Fibroblast of lung (primary cell): Measurements from ENCODE around the gene MLC1. TPM values are rescaled to one million over a fixed set of nuclear protein-coding genes. Genes with fewer than 3 reads are reported as not detected.

ENCODE experiments used
- DNase-seq, 2 donors: peaks; one replicate each; pipeline versions ENCODE4 v3.0.0 to v3.0.0-alpha.2; 2010; ENCODE audit warnings: low read depth in 2 of 2
- H2AFZ ChIP-seq: 2 replicates; pipeline ENCODE4 v1.5.1; 2012; ENCODE audit warnings: low read length, control low read depth, inconsistent platforms
- H3K27ac ChIP-seq: 2 replicates; pipeline ENCODE4 v1.5.1; 2011; ENCODE audit warnings: low read length, control low read depth; ENCODE audit not compliant: insufficient read depth
- H3K27me3 ChIP-seq: 2 replicates; pipeline ENCODE4 v1.5.1; 2011; ENCODE audit warnings: mild to moderate bottlenecking, low read length; ENCODE audit not compliant: control insufficient read depth, insufficient read depth
- H3K36me3 ChIP-seq: 2 replicates; pipeline ENCODE4 v1.5.1; 2011; ENCODE audit warnings: low read length; ENCODE audit not compliant: control insufficient read depth, insufficient read depth
- H3K4me1 ChIP-seq: 2 replicates; pipeline ENCODE4 v1.5.1; 2011; ENCODE audit warnings: low read length; ENCODE audit not compliant: control insufficient read depth, insufficient read depth; ENCODE audit errors: extremely low read depth
- H3K4me2 ChIP-seq: 2 replicates; pipeline ENCODE4 v1.5.1; 2011; ENCODE audit warnings: low read length, control low read depth; ENCODE audit not compliant: insufficient read depth; ENCODE audit errors: extremely low read depth
- H3K4me3 ChIP-seq, 4 experiments: fragments of 200-600 bp in 1 of 4; sonication (generic) in 1 of 4; replicated peaks in 1 of 4; 2 replicates each; pipeline ENCODE4 v1.5.1; 2011 to 2016; ENCODE audit warnings: low read length in 4 of 4, low read depth in 3 of 4, mild to moderate bottlenecking in 3 of 4, control low read depth in 2 of 4, inconsistent platforms in 1 of 4, mixed read lengths in 1 of 4; ENCODE audit not compliant: insufficient read depth in 1 of 4; ENCODE audit errors: control extremely low read depth in 1 of 4
- H3K79me2 ChIP-seq: 2 replicates; pipeline ENCODE4 v1.5.1; 2012; ENCODE audit warnings: mild to moderate bottlenecking, low read length, inconsistent platforms; ENCODE audit not compliant: control insufficient read depth, insufficient read depth
- H3K9ac ChIP-seq: 2 replicates; pipeline ENCODE4 v1.5.1; 2011; ENCODE audit warnings: mild to moderate bottlenecking, low read length, control low read depth; ENCODE audit not compliant: insufficient read depth
- H3K9me3 ChIP-seq: 2 replicates; pipeline ENCODE4 v1.5.1; 2012; ENCODE audit warnings: low read depth, low read length; ENCODE audit not compliant: control insufficient read depth, insufficient read depth
- H4K20me1 ChIP-seq: 2 replicates; pipeline ENCODE4 v1.5.1; 2011; ENCODE audit warnings: low read length; ENCODE audit not compliant: control insufficient read depth, insufficient read depth; ENCODE audit errors: extremely low read depth
- EZH2 ChIP-seq: IDR thresholded peaks from 2 replicates; pipeline ENCODE4 v1.5.1; 2012; ENCODE audit warnings: low read length, control low read depth, mild to moderate bottlenecking; ENCODE audit errors: missing control alignments
- polyA plus RNA-seq, 2 donors: library from polyadenylated mRNA; depleted of rRNA in 1 of 2; stranded (reverse) in 1 of 2; unstranded in 1 of 2; fragments of >200 nt; gene quantifications; 2 replicates each; pipeline ENCODE4 v1.2.1, GENCODE V29; 2011 to 2012; ENCODE audit warnings: missing spikeins in 1 of 2
- total RNA-seq: library from RNA; depleted of rRNA; stranded (reverse); fragments of >200 nt; gene quantifications from 2 replicates; pipeline ENCODE4 v1.2.1, GENCODE V29; 2014
- TF ChIP-seq, protein P1 (sequence below), 2 donors: IDR thresholded peaks in 1 of 2; conservative IDR thresholded peaks in 1 of 2; 1 replicate in 1 of 2; 2 replicates in 1 of 2; pipeline ENCODE4 v1.5.1; 2011 to 2012; ENCODE audit warnings: low read length in 2 of 2, control low read depth in 1 of 2, inconsistent platforms in 1 of 2, low read depth in 1 of 2, mild to moderate bottlenecking in 1 of 2

Gene MLC1
- total and polyA plus RNA-seq, 2 donors (not counting 1 experiment from before 2014, with no cell fraction given), result under 0.01 TPM; not detected in 1

DNA sequence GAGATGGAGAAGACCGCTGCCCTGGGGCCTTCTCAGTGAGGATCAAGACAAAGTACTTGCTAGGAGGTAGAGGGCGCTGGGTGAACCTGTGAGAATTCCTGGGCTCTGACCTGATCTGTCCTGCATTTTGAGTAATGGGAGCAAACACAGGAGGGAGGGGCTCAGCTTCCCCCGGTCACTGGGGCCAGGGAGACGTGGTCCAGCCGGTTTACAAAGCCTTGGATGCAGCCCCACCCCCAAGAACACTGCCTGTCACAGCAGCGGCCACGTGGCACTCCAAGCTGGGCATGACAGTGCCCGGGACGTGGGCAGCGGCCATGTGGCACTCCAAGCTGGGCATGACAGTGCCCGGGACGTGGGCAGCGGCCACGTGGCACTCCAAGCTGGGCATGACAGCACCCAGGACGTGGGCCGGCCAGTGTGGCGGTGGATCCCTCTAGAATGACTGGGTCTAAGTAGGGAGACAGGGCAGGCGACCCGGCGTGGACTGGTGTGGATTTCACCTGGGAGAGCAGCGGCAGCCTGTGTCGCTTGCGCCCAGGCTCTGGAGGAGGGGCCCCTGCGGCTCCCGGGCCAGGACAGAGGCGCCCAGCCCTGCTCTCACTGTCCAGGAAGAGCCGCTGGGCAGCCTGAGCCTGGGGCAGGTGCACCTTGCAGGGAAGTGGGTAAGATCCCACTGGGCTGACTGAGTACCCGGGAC lies 24.6 kb downstream of the MLC1 start:
- Histone ChIP-seq H3K27ac (no peak overlapping the region), H2AFZ (no peak overlapping the region), H3K27me3 (no peaks in the 10 kb centered on the region), H4K20me1 (no peaks in the 10 kb centered on the region), H3K79me2 (no peaks in the 10 kb centered on the region), H3K9me3 (no peaks in the 10 kb centered on the region), H3K4me2 (no peak overlapping the region), H3K36me3 (no peaks in the 10 kb centered on the region), H3K4me1 (no peaks in the 10 kb centered on the region), H3K4me3 (no peak overlapping the region), H3K9ac (no peak overlapping the region)
- DNase-seq, result no peak
- TF ChIP-seq EZH2, result no peak
- TF ChIP-seq, protein P1, sequence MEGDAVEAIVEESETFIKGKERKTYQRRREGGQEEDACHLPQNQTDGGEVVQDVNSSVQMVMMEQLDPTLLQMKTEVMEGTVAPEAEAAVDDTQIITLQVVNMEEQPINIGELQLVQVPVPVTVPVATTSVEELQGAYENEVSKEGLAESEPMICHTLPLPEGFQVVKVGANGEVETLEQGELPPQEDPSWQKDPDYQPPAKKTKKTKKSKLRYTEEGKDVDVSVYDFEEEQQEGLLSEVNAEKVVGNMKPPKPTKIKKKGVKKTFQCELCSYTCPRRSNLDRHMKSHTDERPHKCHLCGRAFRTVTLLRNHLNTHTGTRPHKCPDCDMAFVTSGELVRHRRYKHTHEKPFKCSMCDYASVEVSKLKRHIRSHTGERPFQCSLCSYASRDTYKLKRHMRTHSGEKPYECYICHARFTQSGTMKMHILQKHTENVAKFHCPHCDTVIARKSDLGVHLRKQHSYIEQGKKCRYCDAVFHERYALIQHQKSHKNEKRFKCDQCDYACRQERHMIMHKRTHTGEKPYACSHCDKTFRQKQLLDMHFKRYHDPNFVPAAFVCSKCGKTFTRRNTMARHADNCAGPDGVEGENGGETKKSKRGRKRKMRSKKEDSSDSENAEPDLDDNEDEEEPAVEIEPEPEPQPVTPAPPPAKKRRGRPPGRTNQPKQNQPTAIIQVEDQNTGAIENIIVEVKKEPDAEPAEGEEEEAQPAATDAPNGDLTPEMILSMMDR (conservative IDR thresholded peaks at IDR 0.05 in 1 of 2, IDR thresholded peaks at IDR 0.05 in 1 of 2; ENCODE audit: low read depth in 1 of 2, low read length in 2 of 2), result no peak

DNA sequence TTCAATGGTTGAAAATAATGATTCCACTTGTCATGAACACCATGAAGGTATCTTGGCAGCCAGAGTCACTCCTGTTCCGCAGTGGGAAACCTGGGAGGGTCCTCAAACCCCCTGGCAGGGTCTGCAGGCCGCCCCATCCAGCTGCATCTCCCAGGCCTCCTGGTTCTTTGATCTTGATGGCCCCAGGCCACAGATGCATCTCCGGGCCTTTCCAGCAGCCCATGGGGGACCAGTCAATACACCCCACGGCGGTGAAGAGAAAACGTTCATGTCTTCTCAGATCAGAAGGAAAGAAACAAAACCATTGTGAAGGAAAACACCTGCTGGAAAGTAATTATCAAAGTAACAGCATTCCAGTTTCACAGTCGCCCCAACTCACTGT lies 25.4 kb downstream of the MLC1 start:
- Histone ChIP-seq H3K9ac (no peak overlapping the region), H3K4me1 (no peaks in the 10 kb centered on the region), H3K4me3 (no peak overlapping the region), H4K20me1 (no peaks in the 10 kb centered on the region), H3K79me2 (no peaks in the 10 kb centered on the region), H3K4me2 (no peak overlapping the region), H3K27me3 (no peaks in the 10 kb centered on the region), H3K9me3 (no peaks in the 10 kb centered on the region), H3K27ac (no peak overlapping the region), H2AFZ (no peak overlapping the region), H3K36me3 (no peaks in the 10 kb centered on the region)
- DNase-seq, result no peak
- TF ChIP-seq, protein P1 (conservative IDR thresholded peaks at IDR 0.05 in 1 of 2, IDR thresholded peaks at IDR 0.05 in 1 of 2; ENCODE audit: low read depth in 1 of 2, low read length in 2 of 2), result no peak
- no peak for TF ChIP-seq EZH2

DNA sequence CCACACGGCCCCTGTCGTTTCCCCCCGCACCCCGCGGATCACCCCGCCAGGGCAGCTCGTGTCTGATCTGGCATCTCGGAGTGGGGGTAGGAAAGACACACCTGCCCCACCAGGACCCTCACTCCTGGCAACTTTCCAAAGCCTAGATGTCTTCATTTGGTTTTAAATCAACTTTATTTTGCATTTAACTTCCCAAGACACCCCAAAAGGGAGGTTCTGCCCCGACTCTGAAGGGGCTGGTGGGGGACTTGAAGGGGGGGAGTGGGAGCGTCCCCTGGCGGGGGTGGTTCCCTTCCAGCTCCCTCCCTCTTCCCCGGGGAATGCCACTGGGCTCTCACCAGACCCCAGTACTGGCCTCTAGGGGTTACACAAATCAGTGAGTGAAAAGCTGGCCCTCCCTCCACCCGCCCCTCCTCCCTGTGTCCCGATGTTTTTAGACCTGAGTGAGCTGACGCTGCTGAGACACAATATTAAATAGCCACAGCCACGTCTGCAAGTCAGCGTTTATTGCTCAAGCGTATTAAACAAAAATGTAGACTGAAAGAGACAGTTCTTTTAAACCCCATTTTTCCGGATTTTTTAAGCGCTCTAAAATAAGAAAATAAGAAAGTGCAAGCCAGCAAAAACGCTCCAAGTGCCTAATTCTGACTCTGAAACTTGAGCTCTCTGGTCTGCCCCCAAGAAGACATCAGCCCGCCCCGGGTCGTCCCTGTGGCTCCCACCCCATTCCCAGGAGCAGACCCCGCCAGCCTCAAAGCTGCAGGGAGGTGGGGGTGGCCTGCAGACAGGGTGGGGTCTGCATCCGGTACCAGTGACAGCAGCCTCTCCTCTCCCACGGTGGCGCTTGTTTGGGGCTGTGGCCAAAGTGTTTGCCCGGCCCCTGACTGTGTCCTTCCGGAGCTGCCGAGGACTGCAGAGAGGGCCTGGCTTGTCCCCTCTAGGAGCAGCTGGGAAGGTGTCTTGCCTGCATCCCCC lies 26.0 kb downstream of the MLC1 start:
- TF ChIP-seq, protein P1 (conservative IDR thresholded peaks at IDR 0.05 in 1 of 2, IDR thresholded peaks at IDR 0.05 in 1 of 2; ENCODE audit: low read depth in 1 of 2, low read length in 2 of 2), result peak in 1 of 2 donors; percentile 8
- no peak for TF ChIP-seq EZH2
- H3K27ac ChIP-seq, result no peak overlapping the region
- H3K9ac ChIP-seq, result no peak overlapping the region
- H3K36me3 ChIP-seq, result no peaks in the 10 kb centered on the region
- no peaks in the 10 kb centered on the region for H3K4me1 ChIP-seq
- DNase-seq, result peak in 1 of 2 donors; percentile 58
- no peak overlapping the region for H3K4me2 ChIP-seq
- H2AFZ ChIP-seq, result no peak overlapping the region
- no peaks in the 10 kb centered on the region for H4K20me1 ChIP-seq
- H3K79me2 ChIP-seq, result no peaks in the 10 kb centered on the region
- peak overlapping the region in 1 of 4 experiments; percentile 2 for H3K4me3 ChIP-seq
- H3K9me3 ChIP-seq, result no peaks in the 10 kb centered on the region
- H3K27me3 ChIP-seq, result no peaks in the 10 kb centered on the region
